ENCODE measurements around the gene OGDH.

DNA sequence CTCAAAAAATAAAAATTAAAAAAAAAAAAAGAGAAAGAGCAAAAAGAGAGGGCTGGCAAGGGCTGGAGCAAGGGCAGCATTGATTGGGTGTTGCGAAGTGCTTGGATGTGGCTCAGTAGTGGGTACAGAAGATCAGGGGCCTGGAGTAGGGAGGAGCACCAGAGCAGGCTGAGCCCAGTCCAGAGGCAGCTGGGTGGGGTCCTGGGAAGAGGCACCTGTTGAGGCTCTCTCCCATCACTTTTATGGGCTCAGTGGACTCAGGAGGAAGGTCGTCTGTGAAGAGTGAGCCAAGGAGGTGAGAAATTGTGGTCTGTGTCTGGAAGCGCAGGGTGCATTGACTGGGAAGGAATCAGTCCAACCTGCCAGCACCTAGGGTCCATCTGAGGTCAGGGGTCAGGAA is 130.5 kb downstream of the OGDH start:
- TF ChIP-seq, protein P1, sequence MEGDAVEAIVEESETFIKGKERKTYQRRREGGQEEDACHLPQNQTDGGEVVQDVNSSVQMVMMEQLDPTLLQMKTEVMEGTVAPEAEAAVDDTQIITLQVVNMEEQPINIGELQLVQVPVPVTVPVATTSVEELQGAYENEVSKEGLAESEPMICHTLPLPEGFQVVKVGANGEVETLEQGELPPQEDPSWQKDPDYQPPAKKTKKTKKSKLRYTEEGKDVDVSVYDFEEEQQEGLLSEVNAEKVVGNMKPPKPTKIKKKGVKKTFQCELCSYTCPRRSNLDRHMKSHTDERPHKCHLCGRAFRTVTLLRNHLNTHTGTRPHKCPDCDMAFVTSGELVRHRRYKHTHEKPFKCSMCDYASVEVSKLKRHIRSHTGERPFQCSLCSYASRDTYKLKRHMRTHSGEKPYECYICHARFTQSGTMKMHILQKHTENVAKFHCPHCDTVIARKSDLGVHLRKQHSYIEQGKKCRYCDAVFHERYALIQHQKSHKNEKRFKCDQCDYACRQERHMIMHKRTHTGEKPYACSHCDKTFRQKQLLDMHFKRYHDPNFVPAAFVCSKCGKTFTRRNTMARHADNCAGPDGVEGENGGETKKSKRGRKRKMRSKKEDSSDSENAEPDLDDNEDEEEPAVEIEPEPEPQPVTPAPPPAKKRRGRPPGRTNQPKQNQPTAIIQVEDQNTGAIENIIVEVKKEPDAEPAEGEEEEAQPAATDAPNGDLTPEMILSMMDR (IDR thresholded peaks at IDR 0.05) = no peak
- no peak for TF ChIP-seq POLR2A (IDR thresholded peaks at IDR 0.05)

All from ovary (tissue), 3 donors.